Left lobe of liver (tissue), 2 donors: ENCODE measurements around the gene IGF2. TPM values are rescaled to one million over a fixed set of nuclear protein-coding genes. Genes with fewer than 3 reads are reported as not detected.
"Not testable (repeated sequence)": the region's sequence is repeated elsewhere in the genome, so short reads cannot be mapped to it uniquely, and the experiment has no call there.

Source experiments
- ATAC-seq: fragments of 200-7000 bp; cut with Tn5 transposase; one replicate; pipeline ENCODE4 v1.9.1; 2020; ENCODE audit warnings: mild to moderate bottlenecking, moderate library complexity
- DNase-seq: peaks from one replicate; pipeline ENCODE4 v3.0.0-alpha.2; 2020; ENCODE audit warnings: low spot score
- total RNA-seq: library from RNA; stranded (reverse); gene quantifications from one replicate; pipeline ENCODE4 v1.2.1, GENCODE V29; 2021
- donor health status: DM: no; HTN: no; CAD: no; lungs with moderate emphysema.
- donor health status: DM: no; HTN: yes; CAD: no.

IGF2 gene
- total RNA-seq, 1 donor from 2014 or later, result 254 TPM

DNA sequence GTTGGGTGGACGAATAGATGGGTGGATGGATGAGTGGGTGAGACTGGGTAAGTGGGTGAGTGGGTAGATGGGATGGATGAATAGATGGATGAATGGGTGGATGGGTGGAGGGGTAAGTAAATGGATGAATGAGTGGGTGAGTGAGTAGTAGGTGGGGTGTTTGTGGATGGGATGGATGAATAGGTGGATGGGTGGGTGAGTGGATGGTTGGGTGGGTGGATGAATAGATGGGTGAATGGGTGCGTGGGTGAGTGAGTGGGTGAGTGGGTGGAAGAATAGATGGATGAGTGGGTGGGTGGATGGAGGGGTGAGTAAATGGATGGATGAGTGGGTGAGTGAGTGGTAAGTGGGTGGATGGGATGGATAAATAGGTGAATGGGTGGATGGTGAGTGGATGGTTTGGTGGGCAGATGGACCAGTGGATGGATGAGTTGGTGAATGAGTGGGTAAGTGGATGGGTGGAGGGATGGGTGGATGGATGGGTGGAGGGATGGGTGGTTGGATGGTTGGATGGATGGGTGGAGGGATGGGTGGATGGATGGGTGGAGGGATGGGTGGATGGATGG lies 12.6 kb downstream of the IGF2 start:
- no peak for ATAC-seq

DNA sequence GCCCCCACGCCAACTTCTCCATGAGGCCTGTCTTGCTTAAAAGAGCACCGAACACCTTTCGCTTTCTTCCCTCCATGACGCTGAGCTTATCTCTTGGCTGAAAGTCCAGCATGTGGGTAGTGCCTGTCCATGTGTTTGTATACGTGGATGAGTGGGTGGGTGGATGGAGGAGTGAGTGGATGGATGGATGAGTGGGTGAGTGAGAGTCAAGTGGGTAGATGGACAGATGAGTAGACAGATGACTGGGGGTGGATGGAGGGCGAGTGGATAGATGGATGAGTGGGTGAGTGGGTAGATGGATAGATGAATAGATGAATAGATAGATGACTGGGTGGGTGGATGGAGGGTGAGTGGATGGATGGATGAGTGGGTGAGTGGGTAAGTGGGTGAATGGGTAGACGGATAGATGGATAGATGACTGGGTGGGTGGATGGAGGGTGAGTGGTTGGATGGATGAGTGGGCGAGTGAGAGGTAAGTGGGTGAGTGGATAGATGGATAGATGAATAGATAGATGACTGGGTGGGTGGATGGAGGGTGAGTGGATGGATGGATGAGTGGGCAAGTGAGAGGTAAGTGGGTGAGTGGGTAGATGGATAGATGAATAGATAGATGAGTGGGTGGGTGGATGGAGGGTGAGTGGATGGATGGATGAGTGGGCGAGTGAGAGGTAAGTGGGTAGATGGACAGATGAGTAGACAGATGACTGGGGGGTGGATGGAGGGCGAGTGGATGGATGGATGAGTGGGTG lies 14.3 kb downstream of the IGF2 start:
- not testable (repeated sequence) for DNase-seq, ATAC-seq

More for the DNA sequence above, 12.6 kb downstream of the IGF2 start:
- DNase-seq, result no peak

DNA sequence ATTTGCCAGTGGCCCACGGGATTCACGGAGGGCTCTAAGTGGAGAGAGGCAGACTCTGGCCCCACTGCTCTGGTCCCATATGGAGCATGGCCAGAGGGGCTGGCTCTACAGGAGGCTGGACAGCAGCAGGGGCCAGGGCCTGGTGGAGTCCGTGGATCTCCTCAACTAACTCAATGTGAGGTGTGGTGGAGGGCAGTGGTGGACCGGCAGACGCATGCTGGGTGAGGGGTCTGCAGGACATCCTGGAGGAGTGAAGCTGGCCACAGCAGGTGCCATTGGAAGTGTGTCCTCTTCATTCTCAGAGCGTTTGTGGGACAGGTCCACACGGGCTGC lies 15.6 kb downstream of the IGF2 start:
- DNase-seq (no peak), ATAC-seq (peak; percentile 7)

DNA sequence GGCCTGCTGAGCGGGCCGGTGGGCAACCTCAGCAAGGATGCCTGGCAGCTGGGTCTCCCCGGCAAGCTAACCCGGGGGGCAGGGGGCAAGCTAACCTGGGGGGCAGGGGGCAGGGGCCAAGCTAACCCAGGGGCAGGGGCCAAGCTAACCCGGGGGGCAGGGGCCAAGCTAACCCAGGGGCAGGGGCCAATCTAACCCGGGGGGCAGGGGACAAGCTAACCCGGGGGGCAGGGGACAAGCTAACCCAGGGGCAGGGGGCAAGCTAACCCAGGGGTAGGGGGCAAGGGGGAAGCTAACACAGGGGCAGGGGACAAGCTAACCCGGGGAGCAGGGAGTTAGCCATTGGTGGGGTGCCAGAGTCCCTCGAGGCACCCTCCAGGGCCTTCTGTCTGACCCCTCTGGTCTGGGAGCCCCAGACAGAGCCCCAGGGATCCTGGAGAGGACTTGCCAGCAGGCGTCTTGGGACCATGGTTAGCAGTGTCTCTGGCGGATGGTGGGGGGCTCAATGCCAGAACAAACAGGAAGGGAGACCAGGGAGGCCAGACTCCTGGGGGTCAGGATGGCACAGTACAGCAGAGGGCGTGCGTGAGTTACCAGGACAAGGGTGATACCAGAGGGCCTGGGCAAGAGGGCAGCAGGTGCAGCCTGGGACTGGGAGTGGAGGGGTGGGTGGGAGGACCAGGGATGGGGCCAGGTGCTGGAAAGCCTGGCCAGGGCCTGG lies 16.1 kb downstream of the IGF2 start:
- ATAC-seq (peak; percentile 74), DNase-seq (no peak)

DNA sequence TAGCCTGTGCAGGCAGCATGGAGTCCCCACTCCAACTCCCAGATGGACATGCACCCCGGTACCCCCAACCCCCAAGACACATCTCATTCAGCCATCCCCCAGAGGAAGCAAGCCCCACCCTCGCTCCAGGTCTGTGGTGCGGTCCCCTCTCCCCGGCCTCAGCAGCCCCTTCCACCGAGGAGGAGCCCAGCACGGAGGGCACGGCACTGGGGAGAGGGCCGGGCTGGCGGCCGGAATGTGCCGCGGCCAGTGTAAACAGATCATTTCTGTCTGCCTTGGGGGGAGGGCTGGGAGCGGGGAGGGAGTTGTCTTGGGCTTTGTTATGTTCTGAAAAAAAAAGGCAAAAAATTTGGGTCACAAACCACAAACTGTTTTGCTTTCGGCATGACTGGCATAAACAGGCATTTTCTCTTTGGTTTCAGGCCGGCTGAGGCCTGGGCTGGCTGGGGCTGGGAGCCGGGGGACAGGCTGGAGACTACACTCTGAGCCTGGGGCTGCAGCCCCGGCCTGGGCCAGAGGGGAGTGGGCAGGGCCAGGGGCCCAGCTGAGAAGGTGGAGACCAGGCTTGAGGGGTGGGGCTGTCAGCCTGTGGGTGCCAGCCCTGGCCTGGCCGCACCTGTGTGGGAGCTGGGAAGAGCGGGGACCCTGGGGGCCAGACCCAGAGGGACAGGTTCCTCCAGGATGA lies 16.8 kb downstream of the IGF2 start:
- no peak for DNase-seq
- peak; percentile 62 for ATAC-seq

DNA sequence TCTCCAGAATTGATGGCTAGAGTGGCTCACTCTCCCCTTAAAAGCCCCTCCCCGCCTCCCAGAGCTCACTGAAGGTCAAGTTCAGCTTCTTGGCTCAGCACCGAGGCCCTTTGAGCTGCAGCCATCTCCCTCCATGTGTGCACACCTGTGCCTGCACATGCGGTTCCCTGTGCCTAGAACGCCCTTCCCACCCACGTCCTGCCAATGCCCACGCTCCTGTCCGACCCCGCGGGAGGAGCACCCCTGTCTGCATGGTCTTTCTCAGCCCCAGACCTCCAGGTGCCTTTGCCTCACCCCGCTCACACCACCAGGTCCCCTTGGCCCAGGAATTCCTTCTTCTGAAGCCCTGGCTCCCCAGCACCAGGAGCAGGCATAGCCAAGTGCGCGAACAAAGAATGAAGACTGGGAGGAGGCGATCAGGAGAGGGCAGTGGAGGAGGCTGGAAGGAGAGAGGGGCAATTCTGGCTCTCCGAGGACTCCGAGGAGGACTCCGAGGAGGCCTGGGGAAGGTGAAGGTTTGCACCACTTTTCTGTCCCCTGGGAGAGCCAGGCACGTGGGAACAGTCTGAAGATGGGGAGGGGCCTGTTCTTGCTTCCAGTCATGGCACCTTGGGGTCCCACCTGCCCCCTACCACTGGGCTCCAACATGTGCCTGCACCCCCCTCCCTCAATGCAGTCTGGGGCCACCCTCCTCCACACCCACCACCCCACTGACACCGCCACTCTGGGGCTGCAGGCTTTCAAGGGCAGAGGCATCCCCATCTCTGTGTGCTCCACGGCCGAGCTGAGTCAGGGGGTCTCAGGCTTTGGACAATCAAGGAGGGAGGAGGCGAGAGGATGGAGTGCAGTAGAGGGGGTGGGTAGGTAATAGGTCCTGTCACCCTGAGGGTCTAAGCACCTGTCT lies 17.7 kb downstream of the IGF2 start:
- no peak for DNase-seq
- ATAC-seq, result no peak

DNA sequence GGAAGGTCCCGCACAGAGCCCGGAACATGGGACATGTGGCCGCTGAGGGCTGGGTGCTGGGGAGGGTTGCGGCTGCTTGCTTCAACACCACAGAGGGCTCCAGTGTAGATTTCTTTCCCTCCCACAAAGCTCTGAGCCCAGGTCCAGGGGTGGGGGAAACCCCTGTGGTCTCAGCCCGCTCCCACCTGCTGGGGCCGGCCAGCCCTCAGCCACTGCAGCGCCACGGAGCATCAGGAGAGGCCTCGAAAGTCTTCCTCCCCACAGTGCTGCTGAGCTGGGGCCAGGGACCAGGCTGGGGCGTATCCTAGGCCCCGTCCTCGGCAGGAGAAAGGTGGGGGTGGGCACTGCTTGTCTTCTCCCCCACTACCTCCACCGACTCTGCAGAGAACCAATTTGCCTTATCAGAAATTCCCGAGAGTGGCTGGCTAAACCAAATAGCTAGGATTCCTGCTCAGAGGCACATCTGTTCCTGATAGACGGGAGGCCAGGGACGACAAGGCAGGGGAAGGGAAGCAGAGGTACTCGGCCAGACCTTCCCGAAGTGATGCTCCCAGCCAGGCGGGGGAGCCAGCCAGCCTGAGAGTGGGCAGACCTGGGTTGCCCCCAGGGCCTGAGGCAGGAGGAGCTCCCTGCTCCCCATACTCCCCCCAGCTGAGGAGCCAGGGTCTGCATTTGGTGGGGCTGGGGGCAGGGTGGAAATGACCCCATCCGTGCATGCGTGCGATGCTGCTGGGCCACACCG lies 18.7 kb downstream of the IGF2 start:
- DNase-seq (no peak), ATAC-seq (no peak)

DNA sequence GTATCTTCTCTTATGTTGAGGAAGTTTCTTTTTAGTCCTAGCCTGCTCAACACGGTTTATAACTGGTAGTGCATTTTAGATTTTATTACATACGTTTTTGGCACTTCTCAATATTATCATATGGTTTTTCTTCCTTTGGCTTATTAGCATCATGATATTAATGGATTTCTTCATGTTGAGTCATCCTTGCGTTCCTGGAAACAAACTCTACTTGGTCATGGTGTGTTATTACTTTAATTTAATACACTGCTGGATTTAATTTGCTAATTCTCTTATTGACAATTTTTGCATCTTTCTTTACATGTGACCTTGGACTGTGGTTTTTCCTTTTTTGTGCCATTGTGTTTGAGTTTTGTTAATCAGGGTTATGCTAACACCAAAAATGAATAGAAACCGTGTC lies 20.5 kb downstream of the IGF2 start:
- ATAC-seq, result no peak
- no peak for DNase-seq

DNA sequence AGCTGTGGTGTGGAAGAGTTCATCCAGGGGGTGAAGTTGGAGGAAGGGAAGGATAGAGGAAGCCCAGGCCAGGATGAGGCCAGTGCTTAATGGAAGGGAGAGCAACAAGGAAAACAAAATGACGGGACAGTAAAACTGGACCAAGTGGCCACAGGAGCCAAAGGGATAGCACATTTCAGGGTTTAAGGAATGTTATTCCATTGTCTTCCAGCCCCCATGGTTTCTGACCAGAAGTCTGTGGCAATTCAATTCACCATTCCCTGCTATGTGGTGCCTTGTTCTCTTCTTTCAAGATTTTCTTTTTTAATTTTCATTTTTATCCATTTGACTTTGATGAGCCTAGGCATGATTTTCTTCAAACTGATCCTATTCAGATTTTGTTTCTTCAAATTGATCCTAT lies 22.5 kb downstream of the IGF2 start:
- ATAC-seq, result no peak
- no peak for DNase-seq

DNA sequence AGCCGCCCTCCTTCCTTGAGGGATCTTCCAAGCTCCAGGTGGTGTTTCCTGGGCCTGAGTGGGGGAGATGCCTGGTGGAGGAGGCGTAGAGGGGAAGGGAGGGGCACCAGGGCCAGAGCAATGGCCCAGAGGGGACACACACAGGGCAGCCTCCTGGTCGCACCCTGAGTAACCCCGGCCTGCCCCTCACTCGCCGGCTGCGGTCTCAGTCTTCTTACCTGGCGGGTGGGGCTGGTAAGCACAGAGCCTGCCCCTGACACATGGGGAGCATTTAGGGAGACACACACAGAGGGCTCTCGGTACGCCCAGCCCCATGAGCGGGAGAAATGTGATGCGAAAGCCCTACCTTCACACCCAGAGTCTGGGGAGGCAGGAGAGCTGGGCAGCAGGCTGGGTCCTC lies 23.9 kb downstream of the IGF2 start:
- no peak for ATAC-seq
- no peak for DNase-seq

DNA sequence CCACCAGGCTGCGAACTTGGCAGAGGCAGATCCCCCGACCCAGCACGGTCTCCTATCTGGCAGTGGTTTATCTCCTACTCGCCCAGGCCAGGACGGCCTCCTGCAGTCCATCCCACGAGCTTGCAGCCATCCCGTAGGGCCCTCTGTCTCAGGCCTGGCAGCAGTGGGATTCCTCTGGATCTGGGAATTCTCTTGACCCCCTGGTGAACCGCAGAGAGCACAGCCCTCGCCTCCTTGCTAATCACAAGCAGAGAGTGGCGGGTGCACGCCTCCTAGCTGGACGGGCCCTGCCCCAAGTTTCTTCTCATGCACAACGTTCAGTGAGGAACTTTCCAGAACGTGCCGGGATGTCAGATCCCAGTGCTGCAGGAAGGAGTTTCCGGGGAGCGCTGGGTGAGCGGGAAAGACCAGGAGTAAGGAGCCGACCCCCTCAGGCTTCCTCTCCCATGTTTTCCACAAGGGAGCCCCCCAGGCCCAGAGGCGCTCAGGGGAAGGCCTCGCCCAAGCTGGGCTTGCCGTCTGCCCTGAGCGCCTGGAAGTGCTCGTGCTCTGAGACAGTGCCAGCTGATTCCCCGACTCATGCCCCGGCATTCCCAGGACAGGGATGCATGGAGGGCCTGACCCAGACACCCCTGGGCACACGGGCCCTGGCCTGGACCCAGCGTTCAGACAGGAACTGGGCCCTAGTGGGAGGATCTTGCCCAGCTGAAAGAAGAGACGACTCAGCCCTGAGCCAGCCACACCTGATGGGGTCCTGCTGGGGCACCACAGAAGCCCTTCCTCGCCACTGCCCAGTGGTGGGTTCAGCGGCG lies 24.6 kb downstream of the IGF2 start:
- DNase-seq, result no peak
- ATAC-seq, result peak; percentile 26

DNA sequence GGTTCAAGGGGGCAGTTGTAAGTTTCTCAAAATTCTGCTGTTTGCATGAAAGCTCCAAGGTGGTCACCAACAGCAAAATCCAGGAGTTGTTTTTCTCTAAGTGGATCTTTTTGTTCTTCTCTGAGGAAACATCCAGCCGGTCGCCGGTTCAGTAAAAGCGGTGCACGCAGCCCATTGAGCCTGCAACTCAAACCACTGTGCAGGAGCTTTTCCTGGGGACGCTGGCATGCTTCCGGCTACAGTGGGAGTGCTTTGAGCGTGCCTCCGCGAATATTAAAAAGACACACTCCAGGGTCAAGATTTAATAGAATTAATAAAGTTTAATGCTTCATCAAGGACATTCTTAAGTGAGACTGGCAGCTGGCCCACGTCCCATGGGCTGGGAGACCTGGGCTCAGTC lies 25.4 kb downstream of the IGF2 start:
- ATAC-seq (no peak), DNase-seq (no peak)

DNA sequence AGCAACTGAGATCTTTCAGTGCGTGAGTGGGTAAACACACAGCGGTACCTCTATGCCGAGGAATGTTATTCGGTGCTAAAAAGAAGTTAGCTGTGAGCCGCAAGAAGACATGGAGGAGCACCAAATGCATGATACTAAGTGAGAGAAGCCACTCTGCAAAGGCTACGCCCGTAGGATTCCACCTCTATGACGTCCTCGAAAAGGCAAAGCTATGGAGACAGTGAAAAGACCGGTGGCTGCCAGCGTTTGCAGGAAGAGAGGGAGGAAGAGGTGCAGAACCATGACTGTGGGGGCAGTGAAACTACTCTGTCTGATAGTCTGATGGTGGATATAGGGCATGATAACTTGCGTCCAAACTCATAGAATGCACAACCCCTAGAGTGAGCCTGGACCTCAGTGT lies 28.7 kb downstream of the IGF2 start:
- ATAC-seq (no peak), DNase-seq (no peak)

DNA sequence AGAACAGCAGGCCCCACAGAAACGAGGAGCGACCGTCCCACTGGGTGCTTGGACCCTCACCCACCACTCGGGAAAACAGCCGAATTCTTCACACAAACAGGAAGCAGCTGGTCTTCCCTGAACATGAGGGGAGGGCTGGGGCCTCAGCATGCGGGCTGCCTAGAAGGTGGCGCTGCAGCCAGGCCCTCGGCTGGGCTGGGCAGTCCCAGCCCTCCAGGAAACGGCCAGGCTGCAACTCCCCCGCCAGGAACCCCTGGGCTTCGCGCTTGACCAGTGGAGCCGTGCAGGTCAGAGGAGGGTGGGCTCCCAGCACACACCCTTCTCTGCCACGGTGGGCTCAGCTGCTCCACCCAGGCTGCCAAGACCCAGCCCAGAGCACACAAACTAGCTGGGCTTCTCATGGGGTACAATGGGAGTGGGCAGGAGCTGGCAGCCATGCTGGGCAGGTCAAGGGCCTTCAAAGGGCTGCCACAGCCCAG lies 29.6 kb downstream of the IGF2 start:
- DNase-seq, result no peak
- peak; percentile 31 for ATAC-seq

DNA sequence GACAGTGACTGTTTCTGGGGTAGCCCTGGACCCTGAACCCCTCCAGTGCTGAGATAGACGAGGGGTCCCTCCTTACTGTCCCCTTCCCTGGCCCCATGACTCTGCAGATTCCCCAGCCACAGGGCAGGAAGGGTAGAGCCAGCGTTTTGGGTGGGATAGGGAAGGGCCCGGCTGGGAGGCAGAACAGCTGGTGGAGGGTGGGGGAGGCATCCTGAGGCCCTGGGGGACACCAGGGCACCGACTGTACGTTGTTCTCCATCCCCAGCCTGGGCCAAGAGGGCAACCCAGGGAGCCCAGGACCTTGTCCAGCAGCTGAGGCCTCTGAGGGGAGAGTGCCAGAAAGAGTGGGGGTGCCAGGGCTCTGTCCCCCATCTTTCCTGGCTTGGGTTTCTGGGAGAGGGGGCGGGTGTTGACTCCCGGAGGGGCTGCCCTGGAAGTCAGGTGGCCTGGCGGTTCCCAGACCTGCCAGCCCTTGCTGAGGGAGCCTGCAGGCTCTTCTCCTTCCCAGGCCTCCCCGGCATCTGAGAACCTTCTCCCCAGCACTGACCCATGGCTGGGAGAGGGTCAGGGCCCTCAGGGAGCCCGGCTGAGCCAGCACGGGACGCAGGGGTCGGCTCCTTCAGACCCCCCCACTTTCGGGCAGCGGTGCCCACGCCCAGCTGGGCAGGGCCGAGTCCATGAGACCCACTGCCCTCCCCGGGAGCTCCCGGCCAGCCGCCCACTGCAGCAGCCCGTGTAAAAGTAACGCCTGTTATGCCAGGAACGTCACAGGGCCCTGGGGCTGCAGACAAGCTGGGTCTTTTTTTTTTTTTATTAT lies 30.3 kb downstream of the IGF2 start:
- ATAC-seq (no peak), DNase-seq (no peak)

DNA sequence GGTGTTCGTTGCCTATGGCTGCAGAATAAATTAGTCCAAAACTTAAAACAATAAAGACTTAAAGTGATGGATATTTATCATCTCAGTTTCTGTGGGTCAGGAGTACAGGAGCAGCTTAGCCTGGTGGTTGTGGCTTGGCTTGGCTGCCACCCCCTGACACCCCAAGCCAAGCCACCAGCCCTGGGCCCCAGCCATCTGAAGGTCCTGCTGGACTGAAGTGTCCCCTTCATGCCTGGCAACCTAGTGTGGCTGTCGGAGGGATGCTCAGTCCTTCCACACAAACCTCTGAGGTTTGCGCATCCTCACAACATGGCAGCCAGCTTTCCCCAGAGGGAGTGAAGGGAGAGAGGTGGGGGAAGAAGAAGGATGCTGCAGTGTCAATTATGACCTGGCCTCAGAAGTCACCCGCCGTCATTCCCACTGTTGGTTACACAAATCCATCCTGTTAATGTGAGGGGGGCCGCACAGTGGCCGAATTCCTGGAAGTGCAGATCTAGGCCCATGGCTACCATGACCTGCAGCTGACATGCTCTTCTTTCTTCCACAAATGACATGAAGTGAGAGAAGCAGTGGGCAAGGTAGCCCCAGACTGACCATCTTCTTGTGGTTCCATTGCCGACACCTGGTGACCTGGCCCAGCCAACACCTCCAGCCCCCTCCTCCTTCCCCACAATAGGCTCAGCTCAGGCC lies 31.1 kb downstream of the IGF2 start:
- no peak for DNase-seq
- ATAC-seq, result no peak

DNA sequence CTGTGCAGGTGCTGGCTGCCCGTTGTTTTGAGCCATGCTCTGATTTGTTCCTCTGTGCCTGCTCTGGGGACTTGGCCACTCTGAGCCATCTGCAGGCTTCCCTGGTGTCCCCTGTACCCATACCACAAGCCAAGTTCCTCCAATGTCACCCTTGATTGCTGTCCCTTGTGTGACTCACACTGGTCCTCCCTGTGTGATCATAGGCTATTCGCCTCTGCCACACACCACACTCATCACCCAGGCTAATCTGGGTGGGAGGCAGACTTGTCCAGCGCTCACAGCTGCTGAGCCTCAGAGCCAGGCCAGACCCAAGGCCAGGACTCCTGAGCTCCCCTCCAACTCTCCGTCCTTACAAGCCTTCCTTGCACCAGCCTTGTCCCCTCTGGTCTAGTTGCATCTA lies 31.7 kb downstream of the IGF2 start:
- no peak for ATAC-seq
- no peak for DNase-seq
